Measurements from ENCODE around the gene CUEDC2. TPM values are rescaled to one million over a fixed set of nuclear protein-coding genes. Genes with fewer than 3 reads are reported as not detected.

CUEDC2 gene, protein sequence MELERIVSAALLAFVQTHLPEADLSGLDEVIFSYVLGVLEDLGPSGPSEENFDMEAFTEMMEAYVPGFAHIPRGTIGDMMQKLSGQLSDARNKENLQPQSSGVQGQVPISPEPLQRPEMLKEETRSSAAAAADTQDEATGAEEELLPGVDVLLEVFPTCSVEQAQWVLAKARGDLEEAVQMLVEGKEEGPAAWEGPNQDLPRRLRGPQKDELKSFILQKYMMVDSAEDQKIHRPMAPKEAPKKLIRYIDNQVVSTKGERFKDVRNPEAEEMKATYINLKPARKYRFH
- 10 to 100 TPM; 73.5 to 78.2 TPM for total RNA-seq

GRCh38 chr10:102432162-102432950, at the start of gene CUEDC2:
TSS of gene CUEDC2 (minus strand) at chr10:102432574. CDS start at chr10:102425188, 7,386 bp downstream.
- Mint-ChIP-seq H3K4me1 (peaks cover 53% of the 10 kb centered on the region), H3K36me3 (peaks cover 4% of the 10 kb centered on the region), H3K27me3 (no peaks in the 10 kb centered on the region), H3K27ac (peak within 1 kb of the TSS; percentile 95), H3K9me3 (ENCODE audit: low read depth) (no peaks in the 10 kb centered on the region), H3K4me3 (peak within 1 kb of the TSS; percentile 91)
- CTCF ChIA-PET: interaction anchor here (0.6 to 8.0 kb wide), 14 partner anchors 10 to 1484 kb away, joined by 3 to 82 read pairs (median 3); partner anchors contain the start of genes C10orf95, FBXL15 and SUFU
- DNase-seq (peak; percentile 99), ATAC-seq (peak; percentile 95)

GRCh38 chr10:102480396-102480795, 48.0 kb upstream of the CUEDC2 start:
- Mint-ChIP-seq H3K4me3 (no peak overlapping the region), H3K27ac (no peak overlapping the region), H3K9me3 (ENCODE audit: low read depth) (no peaks in the 10 kb centered on the region), H3K4me1 (peaks cover 4% of the 10 kb centered on the region), H3K27me3 (no peaks in the 10 kb centered on the region), H3K36me3 (peaks cover 28% of the 10 kb centered on the region)
- DNase-seq: no peak
- CTCF ChIA-PET: interaction anchor here (1.0 to 5.3 kb wide), 10 partner anchors 22 to 328 kb away, joined by 3 to 35 read pairs (median 11); partner anchors contain the start of genes ACTR1A, C10orf95, FBXL15 and NFKB2
- no peak for ATAC-seq

DNA sequence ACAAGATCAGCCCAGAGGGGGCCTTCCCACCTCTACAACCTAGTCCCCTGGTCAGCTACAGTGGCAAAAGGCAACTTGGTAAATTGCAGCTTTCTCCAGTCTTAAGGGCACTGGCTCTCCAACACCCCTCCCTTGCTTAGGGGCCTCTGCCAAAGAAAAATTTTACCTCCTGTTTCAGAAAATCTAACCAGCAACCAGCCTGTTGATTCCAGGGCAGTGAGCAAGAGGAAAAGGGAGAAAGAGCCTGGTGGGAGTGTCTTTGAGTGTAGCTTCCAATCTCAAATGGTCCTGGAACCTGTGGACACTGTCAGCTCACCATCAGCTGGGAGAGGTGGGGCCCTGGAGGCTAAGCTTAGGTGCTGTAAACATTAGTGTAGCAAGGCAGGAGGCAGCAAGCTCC, 47.3 kb upstream of the CUEDC2 start:
- peaks cover 4% of the 10 kb centered on the region for H3K4me1 Mint-ChIP-seq
- H3K27me3 Mint-ChIP-seq: no peaks in the 10 kb centered on the region
- H3K4me3 Mint-ChIP-seq: no peak overlapping the region
- H3K27ac Mint-ChIP-seq: no peak overlapping the region
- DNase-seq (no peak), ATAC-seq (no peak)
- CTCF ChIA-PET: interaction anchor here (0.9 to 5.3 kb wide), 24 partner anchors 11 to 327 kb away, joined by 3 to 35 read pairs (median 6); partner anchors contain the start of genes ACTR1A, C10orf95, CUEDC2 and ELOVL3
- no peaks in the 10 kb centered on the region for H3K9me3 Mint-ChIP-seq (ENCODE audit: low read depth)
- H3K36me3 Mint-ChIP-seq: peaks cover 25% of the 10 kb centered on the region

DNA sequence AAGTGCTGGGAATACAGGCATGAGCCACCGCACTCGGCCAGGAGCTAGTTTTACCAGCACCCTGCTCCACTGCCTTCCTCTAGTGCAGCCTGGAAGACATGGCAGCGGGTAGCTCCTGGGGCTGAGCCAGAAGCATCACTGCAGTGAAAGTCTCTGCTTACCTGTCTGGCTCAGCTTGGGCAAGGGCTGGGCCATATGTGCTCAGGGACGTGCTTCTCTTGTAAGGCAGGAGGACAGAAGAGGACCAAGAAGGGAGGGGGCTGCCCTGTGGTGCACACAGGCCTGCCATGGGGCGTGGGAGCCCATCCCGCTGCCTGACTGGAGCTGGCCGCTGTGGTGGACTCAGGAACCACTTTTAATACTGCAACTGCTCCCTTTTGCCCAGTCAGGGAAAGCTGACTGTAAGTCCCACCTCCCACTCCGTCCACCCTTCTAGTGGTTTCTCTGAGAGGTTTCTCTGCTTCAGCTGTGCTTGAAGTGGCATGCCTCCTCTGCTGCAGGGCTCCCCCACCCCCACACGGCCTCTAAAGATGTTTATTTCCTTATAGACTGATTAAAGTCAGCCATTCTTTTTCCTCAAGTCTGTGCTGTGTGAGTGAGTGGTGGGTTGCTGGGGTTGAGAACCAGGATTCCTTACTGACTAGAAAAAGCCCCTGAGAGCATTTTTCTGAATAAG, 44.2 kb upstream of the CUEDC2 start:
- H3K4me3 Mint-ChIP-seq: no peak overlapping the region
- no peak for DNase-seq
- no peak for ATAC-seq

GRCh38 chr10:102475451-102476040, 43.2 kb upstream of the CUEDC2 start:
- H3K27me3 Mint-ChIP-seq: no peaks in the 10 kb centered on the region
- peaks cover 12% of the 10 kb centered on the region for H3K4me1 Mint-ChIP-seq
- H3K4me3 Mint-ChIP-seq: no peak overlapping the region
- H3K27ac Mint-ChIP-seq: no peak overlapping the region
- no peak for ATAC-seq
- H3K36me3 Mint-ChIP-seq: peaks cover 4% of the 10 kb centered on the region
- DNase-seq: no peak
- no peaks in the 10 kb centered on the region for H3K9me3 Mint-ChIP-seq (ENCODE audit: low read depth)
- CTCF ChIA-PET: interaction anchor here (0.7 to 5.3 kb wide), 7 partner anchors 8 to 245 kb away, joined by 3 to 35 read pairs (median 3); no protein-coding TSS in a partner anchor

More for the DNA sequence above, 44.2 kb upstream of the CUEDC2 start:
- H3K4me1 Mint-ChIP-seq: peaks cover 12% of the 10 kb centered on the region
- CTCF ChIA-PET: interaction anchor here (0.6 to 5.3 kb wide), 7 partner anchors 27 to 327 kb away, joined by 3 to 35 read pairs (median 4); partner anchors contain the start of gene NFKB2
- H3K27ac Mint-ChIP-seq: peak overlapping the region; percentile 52
- H3K9me3 Mint-ChIP-seq (ENCODE audit: low read depth): no peaks in the 10 kb centered on the region
- peaks cover 4% of the 10 kb centered on the region for H3K36me3 Mint-ChIP-seq
- H3K27me3 Mint-ChIP-seq: no peaks in the 10 kb centered on the region

DNA sequence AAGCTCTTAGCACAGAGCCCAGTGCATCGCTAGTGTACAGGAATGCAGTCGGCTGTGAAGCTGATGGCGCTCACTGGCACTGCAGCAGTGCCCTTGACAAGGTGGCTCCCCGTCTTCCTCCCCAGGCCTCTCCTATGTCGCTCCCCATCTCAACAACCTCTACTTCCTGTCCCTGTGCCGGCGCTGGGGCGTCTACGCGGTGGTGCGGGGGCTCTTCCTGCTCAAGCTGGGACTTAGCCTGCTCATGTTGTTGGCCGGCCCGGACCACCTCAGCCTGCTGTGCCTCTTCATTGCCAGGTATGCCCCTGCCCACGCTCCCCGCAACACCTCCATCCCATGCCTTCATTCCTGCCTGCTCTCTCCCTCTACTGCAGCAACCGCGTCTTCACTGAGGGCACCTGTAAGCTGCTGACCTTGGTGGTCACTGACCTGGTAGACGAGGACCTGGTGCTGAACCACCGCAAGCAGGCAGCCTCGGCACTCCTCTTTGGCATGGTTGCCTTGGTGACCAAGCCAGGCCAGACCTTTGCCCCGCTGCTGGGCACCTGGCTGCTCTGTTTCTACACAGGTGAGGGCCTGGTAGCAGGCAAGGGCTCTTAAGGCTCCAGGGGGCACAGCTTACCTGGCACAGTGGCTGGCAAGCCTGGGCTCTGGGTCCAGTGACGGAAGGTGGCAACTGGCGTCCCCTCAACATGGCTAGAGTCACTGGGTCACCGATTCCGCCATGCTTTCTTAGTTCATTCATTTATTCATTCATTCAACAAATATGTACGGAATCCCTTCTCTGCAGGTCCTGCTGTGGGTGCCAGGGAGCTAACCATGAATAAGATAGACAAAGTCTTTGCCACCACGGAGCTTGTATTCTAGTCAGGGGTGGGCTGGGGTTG, 41.3 kb upstream of the CUEDC2 start:
- DNase-seq (no peak), ATAC-seq (peak; percentile 76)
- no peak overlapping the region for H3K4me3 Mint-ChIP-seq
- H3K9me3 Mint-ChIP-seq (ENCODE audit: low read depth): no peaks in the 10 kb centered on the region
- CTCF ChIA-PET: interaction anchor here (1.0 to 1.7 kb wide), 6 partner anchors 10 to 304 kb away, joined by 3 to 7 read pairs (median 4); partner anchors contain the start of gene FBXL15
- peak overlapping the region; percentile 64 for H3K27ac Mint-ChIP-seq
- peaks cover 1% of the 10 kb centered on the region for H3K36me3 Mint-ChIP-seq
- H3K4me1 Mint-ChIP-seq: peaks cover 10% of the 10 kb centered on the region
- H3K27me3 Mint-ChIP-seq: no peaks in the 10 kb centered on the region

DNA sequence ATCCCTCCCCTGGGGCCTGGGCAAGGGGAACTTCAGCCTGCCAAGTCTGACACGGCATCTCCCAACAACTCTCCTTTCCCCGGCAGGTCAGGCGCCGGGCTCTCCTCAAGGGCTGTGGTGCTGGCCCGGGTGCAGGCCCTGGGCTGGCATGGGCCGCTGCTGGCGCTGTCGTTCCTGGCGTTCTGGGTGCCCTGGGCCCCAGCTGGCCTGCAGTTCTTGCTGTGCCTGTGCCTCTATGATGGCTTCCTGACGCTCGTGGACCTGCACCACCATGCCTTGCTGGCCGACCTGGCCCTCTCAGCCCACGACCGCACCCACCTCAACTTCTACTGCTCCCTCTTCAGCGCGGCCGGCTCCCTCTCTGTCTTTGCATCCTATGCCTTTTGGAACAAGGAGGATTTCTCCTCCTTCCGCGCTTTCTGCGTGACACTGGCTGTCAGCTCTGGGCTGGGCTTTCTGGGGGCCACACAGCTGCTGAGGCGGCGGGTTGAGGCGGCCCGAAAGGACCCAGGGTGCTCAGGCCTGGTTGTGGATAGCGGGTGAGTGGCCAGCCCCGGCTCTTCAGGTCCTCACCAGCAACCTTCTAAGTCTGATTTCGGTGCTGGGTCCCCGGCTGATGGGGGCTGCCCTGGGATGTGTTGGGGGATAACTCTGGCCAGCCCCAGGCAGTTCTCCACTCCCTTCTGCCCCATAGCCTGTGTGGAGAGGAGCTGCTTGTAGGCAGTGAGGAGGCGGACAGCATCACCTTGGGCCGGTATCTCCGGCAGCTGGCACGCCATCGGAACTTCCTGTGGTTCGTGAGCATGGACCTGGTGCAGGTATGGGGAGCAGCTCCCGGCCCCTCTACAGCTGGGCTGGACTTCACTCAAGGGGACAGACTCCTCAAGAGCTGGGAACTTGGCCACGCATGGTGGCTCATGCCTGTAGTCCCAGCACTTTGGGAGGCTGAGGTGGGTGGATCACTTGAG, 38.5 kb upstream of the CUEDC2 start:
- peaks cover 10% of the 10 kb centered on the region for H3K4me1 Mint-ChIP-seq
- CTCF ChIA-PET: interaction anchor here (1.6 kb wide), 2 partner anchors 8 to 239 kb away, joined by 4 to 5 read pairs; no protein-coding TSS in a partner anchor
- no peak overlapping the region for H3K4me3 Mint-ChIP-seq
- H3K36me3 Mint-ChIP-seq: no peaks in the 10 kb centered on the region
- DNase-seq (no peak), ATAC-seq (no peak)
- H3K27me3 Mint-ChIP-seq: no peaks in the 10 kb centered on the region
- H3K27ac Mint-ChIP-seq: no peak overlapping the region
- H3K9me3 Mint-ChIP-seq (ENCODE audit: low read depth): no peaks in the 10 kb centered on the region

DNA sequence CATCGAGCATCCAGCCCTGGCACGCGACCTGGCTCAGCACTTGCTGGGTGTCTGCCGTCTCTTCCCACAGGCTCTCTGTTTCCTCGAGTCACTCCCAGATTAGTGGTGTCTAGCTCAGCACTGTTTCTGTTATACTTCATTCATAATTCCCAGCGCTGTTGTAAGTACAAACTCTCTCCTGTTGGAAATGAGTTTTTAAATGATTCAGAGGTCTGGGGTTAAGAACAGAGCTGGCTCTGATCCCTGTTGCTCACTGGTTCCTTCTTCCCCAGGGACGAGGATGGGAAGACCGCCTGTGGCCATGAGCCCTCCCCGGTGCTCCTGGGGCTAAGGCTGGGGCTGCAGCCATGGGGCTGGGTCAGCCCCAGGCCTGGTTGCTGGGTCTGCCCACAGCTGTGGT, 36.3 kb upstream of the CUEDC2 start:
- DNase-seq: no peak
- CTCF ChIA-PET: interaction anchor here (1.4 to 2.0 kb wide), 2 partner anchors 10 to 69 kb away, joined by 3 to 6 read pairs; no protein-coding TSS in a partner anchor
- Mint-ChIP-seq H3K4me1 (peaks cover 11% of the 10 kb centered on the region), H3K36me3 (no peaks in the 10 kb centered on the region), H3K27ac (no peak overlapping the region), H3K27me3 (no peaks in the 10 kb centered on the region), H3K9me3 (ENCODE audit: low read depth) (no peaks in the 10 kb centered on the region), H3K4me3 (no peak overlapping the region)
- ATAC-seq: no peak

GRCh38 chr10:102467971-102468438, 35.6 kb upstream of the CUEDC2 start:
- peaks cover 6% of the 10 kb centered on the region for H3K4me1 Mint-ChIP-seq
- no peak overlapping the region for H3K4me3 Mint-ChIP-seq
- H3K27me3 Mint-ChIP-seq: no peaks in the 10 kb centered on the region
- no peak overlapping the region for H3K27ac Mint-ChIP-seq
- ATAC-seq: no peak
- CTCF ChIA-PET: interaction anchor here (1.4 to 2.0 kb wide), 2 partner anchors 11 to 69 kb away, joined by 3 to 6 read pairs; no protein-coding TSS in a partner anchor
- H3K36me3 Mint-ChIP-seq: no peaks in the 10 kb centered on the region
- no peaks in the 10 kb centered on the region for H3K9me3 Mint-ChIP-seq (ENCODE audit: low read depth)
- no peak for DNase-seq

- ATAC-seq (no peak), DNase-seq (no peak)
- Mint-ChIP-seq H3K27ac (no peak overlapping the region), H3K4me1 (peaks cover 12% of the 10 kb centered on the region), H3K36me3 (no peaks in the 10 kb centered on the region), H3K9me3 (ENCODE audit: low read depth) (no peaks in the 10 kb centered on the region), H3K4me3 (no peak overlapping the region), H3K27me3 (no peaks in the 10 kb centered on the region)
- CTCF ChIA-PET: interaction anchor here (2.0 kb wide), 1 partner anchor 12 kb away, joined by 6 read pairs; no protein-coding TSS in a partner anchor
Measured at GRCh38 chr10:102467318-102467717, 34.9 kb upstream of the CUEDC2 start.

- H3K36me3 Mint-ChIP-seq: no peaks in the 10 kb centered on the region
- CTCF ChIA-PET: interaction anchor here (0.8 to 2.1 kb wide), 2 partner anchors 12 to 236 kb away, joined by 3 to 11 read pairs; no protein-coding TSS in a partner anchor
- DNase-seq: no peak
- no peak for ATAC-seq
- no peaks in the 10 kb centered on the region for H3K27me3 Mint-ChIP-seq
- no peak overlapping the region for H3K4me3 Mint-ChIP-seq
- H3K27ac Mint-ChIP-seq: no peak overlapping the region
- H3K4me1 Mint-ChIP-seq: peaks cover 29% of the 10 kb centered on the region
- no peaks in the 10 kb centered on the region for H3K9me3 Mint-ChIP-seq (ENCODE audit: low read depth)
Measured at GRCh38 chr10:102465466-102465865, 33.1 kb upstream of the CUEDC2 start.

All from activated CD8-positive, alpha-beta memory T cell treated with anti-CD3 and anti-CD28 coated beads, Interleukin-2, amount 10 ng/mL, durations not matched to agents 7 days and 5 days (primary cell).